ENCODE measurements around the gene TFF2.

The TFF2 gene

DNA sequence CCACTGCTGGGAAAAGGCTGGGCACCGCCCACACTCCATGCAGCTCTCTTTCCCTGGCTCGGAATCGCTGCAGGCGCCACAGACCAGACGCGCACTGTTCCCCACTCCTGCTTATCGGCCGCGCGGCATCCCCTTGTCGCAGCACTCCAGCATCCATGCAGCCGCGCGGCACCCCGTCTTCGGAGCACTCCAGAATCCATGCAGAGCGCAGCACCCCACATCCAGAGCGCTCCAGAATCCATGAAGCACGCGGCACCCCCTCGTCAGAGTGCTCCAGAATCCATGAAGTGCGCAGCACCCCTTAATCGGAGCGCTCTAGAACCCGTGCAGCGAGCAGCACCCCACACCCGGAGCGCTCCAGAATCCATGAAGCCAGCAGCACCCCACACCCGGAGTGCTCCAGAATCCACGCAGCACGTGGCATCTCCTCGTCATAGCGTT, 45.1 kb downstream of the TFF2 start:
- no peak for DNase-seq (ENCODE audit: low read depth)

DNA sequence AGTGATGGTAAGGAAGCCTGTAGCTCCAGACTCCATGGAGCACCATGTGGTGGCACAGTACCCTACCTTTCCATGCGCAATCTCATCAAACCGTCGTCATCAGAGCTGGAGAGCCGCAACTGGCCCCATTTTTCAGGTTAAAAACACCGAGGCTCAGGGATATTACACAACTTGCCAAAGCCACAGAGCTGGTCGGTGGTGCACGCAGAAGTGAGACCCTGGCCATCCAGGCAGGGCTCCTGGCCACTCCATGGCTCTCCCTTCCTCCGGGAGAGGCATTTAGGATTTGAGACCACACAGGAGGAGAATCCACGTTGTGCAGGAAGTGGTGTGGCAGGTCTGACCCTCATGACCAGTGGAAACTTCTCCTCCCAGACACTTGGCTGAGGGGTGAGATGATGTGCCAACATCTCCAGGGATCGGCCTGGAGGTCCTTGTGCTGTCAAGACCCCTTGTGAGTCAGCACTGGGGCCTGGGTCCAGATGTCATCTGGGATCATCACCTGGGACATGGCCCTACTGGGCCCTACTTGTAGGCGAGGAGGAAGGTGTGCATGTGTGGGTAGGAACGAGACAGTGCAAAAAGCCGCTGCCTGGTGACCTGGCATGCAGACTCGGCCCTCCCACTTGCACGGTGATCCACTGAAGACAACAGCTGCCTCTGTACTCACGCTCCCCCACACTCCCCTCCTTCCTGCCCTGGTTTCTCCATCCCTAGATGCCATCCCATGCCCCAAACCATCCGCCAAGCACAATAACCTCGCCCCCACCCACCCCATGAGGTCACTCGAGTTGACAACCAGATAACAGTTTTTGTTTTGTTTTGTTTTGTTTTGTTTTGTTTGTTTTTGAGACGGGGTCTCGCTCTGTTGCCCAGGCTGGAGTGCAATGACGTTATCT, 46.0 kb downstream of the TFF2 start:
- DNase-seq (ENCODE audit: low read depth): no peak

DNA sequence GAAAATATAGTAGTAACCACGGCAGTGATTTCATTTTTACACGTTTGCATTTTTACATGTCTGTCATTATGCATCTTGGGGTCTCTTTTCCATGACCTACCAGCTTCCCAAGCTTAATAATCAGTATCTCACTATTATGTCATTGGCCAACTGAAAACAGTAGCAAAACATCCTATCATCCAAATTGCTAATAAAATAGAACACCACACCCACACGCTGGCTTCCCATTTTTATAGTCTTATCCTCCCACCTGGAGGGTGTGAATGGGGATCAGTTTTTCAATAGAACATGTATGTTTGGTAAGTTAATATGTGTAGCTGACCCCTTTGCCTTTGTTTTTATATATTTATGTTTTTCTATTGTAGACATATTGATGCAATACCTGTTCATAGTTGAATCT, 47.4 kb downstream of the TFF2 start:
- DNase-seq (ENCODE audit: low read depth): no peak

DNA sequence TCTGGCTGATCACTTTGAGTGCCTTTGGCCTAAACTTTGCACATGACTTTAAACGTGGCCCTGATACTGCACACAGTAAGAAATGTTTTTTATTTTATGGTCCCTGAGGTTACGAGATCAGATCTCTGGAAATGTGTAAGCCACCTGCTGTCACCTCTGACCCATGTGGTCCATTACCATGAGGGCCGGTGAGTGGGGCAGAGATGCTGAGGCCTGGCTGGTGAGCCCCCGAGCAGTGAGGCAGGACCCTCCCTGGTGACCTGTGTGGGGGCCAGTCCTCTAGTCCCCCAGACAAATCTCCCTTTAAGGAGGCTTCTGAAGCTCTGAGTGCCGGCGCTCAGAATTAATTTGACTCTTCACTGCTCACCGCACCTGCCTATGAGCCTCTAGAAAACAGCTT, 48.0 kb downstream of the TFF2 start:
- no peak for DNase-seq (ENCODE audit: low read depth)

DNA sequence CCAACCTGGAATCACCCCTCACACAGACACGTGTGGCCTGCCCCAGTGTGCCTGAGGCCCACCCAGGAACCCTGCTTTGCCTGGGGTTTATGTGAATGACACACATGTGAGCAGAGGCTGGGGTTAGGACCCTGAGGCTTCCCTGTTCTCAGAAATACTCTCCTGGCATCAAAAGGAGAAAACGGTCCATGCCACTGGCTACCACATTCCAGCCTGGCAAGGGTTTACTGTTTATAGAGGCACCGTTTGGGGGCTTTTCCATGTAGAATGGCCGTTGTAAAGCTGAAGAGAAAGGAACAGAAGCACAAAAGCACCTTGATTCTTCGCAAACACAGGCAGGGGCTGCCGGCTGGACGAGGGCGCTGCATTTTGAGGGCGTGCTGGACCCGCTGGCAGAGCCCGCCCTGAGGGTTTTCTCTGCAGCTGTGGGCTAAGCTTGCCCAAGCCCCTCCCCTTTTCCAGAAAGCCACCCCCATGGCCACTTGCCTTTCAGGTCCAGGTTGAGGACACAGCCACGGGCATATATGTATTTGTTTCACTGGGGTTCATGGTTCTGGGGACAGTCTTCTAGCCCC, 48.6 kb downstream of the TFF2 start:
- no peak for DNase-seq (ENCODE audit: low read depth)

DNA sequence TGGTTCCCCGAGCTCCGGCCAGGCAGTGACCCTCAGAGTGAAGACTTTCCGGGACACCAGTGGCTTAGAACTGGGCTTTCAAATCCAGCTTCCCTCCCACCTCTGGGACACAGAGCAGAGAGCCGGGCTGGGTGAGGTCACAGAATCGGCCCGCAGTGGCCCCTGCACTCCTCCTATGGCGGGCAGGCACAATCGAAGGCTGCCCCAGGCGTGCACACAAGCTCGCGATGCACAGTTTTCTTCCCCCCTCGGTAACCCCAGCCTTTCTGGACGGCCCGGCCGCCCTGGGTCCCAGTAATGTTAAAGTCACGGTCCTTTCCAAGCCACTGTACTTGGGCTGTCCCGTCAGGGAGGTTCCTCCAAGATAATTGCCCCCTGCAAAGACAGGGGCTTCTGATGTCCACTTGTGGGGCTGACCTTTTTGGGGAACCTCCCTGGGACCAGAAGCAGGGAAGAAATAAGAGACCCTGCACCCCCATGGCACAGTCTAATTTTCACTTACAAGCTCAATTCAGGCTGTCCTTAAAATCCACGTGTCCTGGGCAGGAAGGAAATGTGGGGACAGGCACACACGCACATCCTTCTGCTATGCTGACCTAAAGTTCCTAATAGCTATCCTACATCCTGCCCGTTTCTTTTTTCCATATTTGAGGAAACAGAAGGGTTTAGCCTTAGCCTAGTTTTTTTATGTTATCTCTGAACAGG, 49.3 kb downstream of the TFF2 start:
- DNase-seq (ENCODE audit: low read depth): no peak

DNA sequence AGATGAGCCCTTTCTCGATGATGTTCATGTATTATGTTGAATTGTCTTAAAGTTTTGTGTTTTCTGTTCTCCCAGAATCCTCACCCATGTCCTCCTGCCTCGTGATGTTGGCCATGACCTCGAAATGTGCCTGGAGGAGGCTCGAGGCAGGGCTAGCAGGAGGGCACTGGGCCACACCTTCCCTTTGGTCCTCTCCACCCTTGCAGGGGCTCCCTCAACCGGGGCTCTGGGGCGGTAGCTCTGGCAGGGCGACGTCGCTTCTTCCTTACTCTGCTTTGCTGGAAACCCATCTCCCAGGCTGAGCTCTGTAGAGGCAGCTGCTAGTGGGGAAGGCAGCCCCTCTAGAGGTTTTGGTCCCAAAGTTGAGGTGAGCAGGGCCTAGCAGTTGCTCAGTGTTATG, 49.8 kb downstream of the TFF2 start:
- DNase-seq (ENCODE audit: low read depth): no peak

DNA sequence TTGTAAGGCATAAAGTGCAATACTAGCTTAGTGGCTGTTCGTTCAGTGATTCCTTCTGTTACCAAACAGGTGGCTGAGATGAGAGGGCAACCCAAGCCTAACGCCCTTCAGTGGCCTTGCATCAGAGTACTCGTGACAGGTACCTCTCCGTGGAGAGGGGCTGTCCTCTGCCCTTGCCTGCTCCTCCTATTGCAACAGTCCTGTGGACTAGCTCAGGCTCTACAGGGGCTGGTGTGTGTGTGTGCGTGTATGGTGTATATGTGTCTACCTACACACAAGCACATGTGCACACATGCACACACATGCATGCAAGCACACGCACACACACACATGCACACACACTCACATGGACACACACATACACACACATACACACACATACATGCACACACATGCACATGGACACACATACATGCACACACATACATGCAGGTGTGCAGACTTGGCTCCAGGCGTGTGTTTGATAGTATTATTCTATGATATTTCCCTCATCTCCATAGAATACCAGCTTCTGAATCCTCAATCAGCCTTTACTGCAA, 50.7 kb downstream of the TFF2 start:
- no peak for DNase-seq (ENCODE audit: low read depth)

DNA sequence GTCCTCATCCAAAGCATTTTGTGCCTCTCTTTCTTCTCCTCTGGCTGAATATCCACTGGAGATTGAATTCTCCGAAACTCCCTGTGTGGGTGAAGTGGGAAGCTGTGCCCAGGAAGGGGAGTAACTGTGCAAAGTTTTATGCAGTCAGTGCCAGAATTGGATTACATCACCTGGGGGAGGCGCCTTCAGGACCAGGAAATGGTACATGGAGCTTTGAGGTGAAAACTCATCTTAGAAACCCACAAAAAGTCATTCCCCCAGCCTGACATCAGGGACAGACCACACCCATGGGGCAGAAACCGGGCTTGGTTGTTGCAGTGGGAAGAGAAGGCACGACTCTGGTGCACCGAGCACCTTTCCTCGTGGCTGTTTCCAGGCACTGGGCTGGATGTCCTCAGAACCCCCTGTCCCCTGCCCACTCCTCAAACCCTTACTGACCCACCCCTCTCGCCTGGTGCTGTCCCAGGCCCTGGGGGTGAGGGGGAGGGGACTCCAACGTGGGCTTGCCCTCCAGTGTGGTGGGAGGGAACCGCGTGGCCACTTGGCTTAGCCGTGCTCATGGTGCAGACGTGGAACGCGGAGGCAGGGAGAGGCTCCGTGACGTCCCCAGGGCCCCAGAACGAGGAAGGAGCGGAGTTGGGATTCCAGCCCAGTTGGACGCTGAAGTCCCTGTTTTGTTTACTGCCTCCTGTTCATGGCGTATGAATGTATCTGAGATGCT, 51.3 kb downstream of the TFF2 start:
- DNase-seq (ENCODE audit: low read depth): no peak

DNA sequence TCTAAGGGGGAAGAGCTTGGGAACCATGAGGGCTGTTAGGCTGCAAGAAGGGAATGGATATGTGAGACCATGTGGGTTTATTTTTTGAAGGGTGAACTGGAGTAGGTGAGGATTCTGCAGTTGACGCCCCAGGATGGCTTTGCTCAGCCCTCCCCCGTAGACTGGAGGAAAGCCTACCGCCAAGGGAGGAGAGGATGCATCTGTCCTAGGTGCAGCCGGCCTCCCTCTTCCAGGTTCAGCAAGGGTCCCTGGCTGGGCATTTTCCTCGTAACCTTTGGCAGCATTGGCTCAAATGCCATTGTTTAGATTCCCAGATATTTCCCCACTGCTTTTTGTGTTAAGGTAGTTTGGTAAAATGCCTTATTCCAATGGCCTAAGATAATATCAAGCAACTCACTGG, 52.1 kb downstream of the TFF2 start:
- no peak for DNase-seq (ENCODE audit: low read depth)

DNA sequence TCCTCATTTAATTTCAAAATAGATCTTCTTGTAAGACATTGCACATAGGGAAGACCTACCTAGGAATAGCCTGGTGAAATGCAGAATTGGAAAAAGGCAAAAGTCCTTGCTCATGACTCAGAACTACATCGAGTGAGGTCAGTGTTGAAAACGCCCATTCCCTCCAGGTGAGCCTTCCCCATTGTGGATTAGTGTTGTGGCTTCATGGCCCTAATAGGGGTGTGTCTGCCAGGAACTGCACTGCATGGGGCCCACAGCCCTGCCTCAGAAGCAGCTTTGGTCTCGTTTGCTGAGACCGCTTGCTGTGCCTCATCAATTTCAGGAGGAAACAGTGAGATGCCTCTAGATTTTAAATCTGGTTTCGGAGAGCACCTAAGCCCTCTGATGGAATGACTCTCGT, 52.6 kb downstream of the TFF2 start:
- DNase-seq (ENCODE audit: low read depth): no peak

DNA sequence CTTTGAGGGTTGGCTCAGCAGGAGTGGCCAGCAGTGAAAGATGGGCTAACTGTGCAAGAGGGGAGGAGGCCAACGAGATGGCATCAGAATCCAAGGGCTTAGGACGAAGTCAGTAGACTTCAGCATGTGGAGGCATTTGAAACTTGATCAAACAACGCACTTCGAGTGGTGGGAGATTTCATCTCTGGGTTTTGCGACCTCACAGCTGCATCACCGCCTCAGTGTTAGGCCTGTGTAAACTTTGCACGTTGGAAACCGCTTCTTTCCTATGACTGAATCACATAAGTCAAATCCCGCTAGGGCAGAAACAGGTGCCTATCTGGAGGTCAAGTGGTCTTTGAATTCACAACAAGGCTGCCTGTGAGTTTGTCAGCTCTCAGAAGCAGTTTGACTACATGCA, 53.4 kb downstream of the TFF2 start:
- no peak for DNase-seq (ENCODE audit: low read depth)

DNA sequence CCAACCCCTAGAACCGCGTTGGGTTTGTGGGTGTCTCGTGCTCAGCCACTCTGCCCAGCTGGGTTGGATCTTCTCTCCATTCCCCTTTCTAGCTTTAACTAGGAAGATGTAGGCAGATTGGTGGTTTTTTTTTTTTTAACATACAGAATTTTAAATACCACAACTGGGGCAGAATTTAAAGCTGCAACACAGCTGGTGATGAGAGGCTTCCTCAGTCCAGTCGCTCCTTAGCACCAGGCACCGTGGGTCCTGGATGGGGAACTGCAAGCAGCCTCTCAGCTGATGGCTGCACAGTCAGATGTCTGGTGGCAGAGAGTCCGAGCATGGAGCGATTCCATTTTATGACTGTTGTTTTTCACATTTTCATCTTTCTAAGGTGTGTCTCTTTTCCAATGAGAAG, 54.3 kb downstream of the TFF2 start:
- DNase-seq (ENCODE audit: low read depth): no peak

Data from stimulated activated CD4-positive, alpha-beta T cell treated with anti-CD3 and anti-CD28 coated beads, Interleukin-2, amount 100 ng/mL, for 4 hours (primary cell).